GM10847 (cell line): Measurements from ENCODE around the gene DDX17.
A peak's percentile ranks its signal among the peaks of the same experiment; 100 is the strongest.

Source experiments
- POLR2A ChIP-seq: IDR thresholded peaks from 2 replicates; pipeline ENCODE4 v1.6.1; 2011; ENCODE audit not compliant: insufficient read length; ENCODE audit errors: extremely low read depth

Gene DDX17

GRCh38 chr22:38506118-38506962 lies at the start of gene DDX17:
DDX17 (minus strand) TSS chr22:38506311.
- TF ChIP-seq POLR2A: peak; percentile 81

- no peak for TF ChIP-seq POLR2A
Measured at GRCh38 chr22:38554281-38554680, 48.2 kb upstream of the DDX17 start.

GRCh38 chr22:38549101-38549894 lies 43.2 kb upstream of the DDX17 start:
- TF ChIP-seq POLR2A: no peak

- TF ChIP-seq POLR2A: no peak
Measured at GRCh38 chr22:38540701-38541100, 34.6 kb upstream of the DDX17 start.

- TF ChIP-seq POLR2A: no peak
Measured at GRCh38 chr22:38531251-38531938, 25.3 kb upstream of the DDX17 start.

GRCh38 chr22:38524429-38524828 lies 18.3 kb upstream of the DDX17 start:
- no peak for TF ChIP-seq POLR2A

GRCh38 chr22:38523479-38523878 lies 17.4 kb upstream of the DDX17 start:
- TF ChIP-seq POLR2A: no peak

GRCh38 chr22:38523029-38523428 lies 16.9 kb upstream of the DDX17 start:
- no peak for TF ChIP-seq POLR2A

GRCh38 chr22:38519453-38520250 lies 13.5 kb upstream of the DDX17 start:
- TF ChIP-seq POLR2A: no peak

GRCh38 chr22:38518620-38519019 lies 12.5 kb upstream of the DDX17 start:
- TF ChIP-seq POLR2A: no peak

- TF ChIP-seq POLR2A: no peak
Measured at GRCh38 chr22:38513063-38513462, 7.0 kb upstream of the DDX17 start.

- no peak for TF ChIP-seq POLR2A
Measured at GRCh38 chr22:38510416-38510970, 4.4 kb upstream of the DDX17 start.

GRCh38 chr22:38505541-38506117 lies 482 bp downstream of the DDX17 start:
- TF ChIP-seq POLR2A: no peak

- TF ChIP-seq POLR2A: no peak
Measured at GRCh38 chr22:38504731-38505540, 1.2 kb downstream of the DDX17 start.

- TF ChIP-seq POLR2A: no peak
Measured at GRCh38 chr22:38503021-38503420, 3.1 kb downstream of the DDX17 start.
